RCC 7860 (cell line): ENCODE results near the gene FBXL19.
A peak's percentile ranks its signal among the peaks of the same experiment; 100 is the strongest.

ENCODE experiments used
- DNase-seq: peaks from one replicate; pipeline ENCODE4 v3.0.0-alpha.2; 2015; ENCODE audit warnings: low spot score
- FAIRE-seq: peaks from 2 replicates; lab custom pipeline; 2012; peaks lifted over from hg19 to GRCh38; lab: Jason Lieb, UNC

Gene FBXL19

DNA sequence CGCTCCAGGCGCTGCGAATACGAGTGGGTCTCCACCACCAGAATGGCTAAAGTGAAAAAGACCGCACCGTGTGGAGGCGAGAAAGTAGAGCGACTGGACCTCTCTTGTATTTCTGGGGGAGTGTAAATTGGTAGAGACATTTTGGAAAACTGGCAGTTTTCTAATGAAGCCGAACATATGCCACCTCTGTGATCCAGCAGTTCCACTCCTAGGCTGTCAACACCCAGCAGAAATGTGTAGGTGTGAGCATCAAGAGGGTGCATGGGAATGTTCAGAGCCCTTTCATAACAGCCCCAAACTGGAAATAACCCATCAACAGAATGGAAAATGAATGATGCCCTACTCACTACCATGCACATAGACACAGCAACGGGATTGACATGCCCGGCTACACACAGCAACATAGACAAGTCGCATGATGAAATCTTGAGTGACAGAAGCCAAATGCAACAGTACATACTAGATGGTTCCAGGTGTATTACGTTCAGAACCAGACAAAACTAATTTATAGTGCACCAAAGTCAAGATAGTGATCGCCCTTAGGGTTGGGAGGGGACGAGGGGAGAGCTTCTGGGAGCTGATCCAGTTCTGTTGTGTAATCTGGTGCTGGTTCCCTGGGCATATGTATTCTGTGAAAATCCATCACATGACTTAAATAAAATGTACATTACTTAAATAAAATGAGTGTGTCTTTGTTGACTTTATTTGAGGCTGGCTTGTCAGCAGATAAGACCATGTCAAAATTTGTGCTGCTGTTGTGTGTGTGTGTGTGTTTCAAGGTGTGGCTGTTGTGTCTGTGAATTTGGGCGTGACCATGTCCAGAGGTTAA lies 28.6 kb upstream of the FBXL19 start:
- DNase-seq (no peak), FAIRE-seq (no peak)

DNA sequence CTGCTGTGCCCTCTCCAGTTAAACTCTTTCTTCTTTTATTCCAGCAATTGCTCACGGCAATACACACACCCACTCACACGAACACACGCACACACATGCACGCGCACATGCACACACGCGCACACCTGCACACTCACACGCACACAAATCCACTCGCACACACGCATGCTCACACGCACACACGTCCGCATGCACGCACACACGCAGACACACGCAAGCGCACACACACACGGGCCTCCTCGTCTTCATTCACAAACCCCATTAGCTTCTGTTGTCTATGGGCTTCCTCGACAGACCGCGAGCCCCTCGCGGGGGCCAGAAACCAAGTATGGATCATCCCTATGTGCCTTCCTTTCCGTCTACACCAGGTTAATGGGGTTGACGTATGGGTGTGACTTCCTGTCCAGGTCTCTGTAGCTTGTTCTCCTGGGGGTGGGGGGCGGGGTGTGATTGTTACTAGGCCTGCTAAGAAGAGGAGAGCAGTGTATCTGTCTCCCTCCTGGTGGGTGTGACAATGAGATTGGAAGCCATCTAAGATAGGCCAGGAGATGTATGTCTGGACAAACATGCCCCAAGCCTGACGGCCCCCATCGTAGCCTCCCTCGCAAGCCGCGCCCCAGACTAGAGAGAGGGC lies 27.6 kb upstream of the FBXL19 start:
- FAIRE-seq, result no peak
- no peak for DNase-seq

DNA sequence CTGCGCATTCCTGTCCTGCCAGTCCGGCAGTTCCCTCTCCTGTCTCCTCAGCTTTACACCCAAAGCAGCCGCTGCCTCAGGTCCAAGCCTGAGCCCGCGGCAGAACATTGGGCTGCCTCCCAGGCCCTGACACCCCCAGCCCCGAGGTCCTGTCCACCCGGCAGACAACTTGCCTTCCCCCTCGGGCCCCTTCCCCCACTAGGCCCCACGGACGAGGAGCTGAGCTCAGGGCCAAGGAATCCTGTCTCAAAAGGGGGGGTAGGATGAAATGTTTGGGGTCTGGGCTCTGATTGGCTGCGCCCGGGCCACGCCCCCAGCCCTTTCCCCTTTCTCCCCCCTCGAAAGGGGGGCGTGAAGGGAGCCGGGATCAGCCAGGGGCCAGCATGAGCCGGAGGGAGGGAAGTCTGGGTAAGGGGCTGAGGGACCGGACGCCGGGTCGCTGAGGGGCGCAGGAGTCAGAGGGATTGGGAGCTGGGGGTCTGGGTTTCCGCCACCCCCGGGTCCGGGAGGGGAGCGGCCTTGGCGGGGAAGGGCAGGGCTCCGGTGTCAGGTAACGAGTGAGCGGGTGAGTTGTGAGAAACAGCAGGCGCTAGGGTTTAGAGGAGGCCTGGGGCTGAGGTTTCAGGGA lies 27.0 kb upstream of the FBXL19 start, which contains the start of gene CTF1:
Gene CTF1 (plus strand): TSS at position 354 of the 628 bp plus-strand sequence. CDS start 30 bp downstream, at position 384.
- DNase-seq (no peak), FAIRE-seq (no peak)

DNA sequence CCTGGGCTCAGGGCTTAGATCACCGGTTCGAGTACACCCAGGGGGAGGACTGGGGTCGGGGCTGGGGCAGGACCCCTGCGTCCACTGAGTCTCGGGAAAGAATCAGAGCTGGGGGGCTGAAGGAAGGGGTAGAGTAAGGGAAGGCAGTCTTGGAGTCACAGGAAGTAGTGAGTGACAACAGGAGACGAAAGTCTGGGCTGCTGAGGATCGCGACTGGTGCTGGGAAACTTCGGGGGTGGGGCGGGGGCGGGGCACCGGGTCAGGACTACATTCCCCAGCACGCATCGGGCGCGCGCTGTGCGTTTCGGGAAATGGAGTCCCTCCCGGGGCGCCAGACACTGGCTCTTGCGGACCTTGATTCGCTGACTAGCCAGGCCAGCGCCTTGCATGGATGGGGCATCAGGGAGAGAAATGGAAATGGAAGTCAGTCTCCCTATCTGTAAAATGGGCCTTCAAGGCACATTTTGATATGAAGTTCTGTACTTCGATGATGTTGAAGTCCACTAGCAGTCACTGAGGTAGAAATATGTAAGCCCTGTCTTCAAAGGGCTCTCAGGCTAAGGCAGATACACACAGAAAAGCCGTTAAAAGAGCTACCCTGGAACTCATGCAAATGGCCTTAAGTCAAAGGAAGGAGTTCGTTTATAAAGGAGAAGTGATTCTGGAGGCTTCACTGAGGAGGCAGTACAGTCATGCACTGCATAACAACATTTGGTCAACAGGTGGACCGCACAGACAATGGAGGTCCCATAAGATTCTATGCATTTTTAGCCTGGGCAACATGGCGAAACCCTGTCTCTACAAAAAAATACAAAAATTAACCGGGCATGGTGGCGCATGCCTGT lies 26.3 kb upstream of the FBXL19 start:
- FAIRE-seq (no peak), DNase-seq (no peak)

DNA sequence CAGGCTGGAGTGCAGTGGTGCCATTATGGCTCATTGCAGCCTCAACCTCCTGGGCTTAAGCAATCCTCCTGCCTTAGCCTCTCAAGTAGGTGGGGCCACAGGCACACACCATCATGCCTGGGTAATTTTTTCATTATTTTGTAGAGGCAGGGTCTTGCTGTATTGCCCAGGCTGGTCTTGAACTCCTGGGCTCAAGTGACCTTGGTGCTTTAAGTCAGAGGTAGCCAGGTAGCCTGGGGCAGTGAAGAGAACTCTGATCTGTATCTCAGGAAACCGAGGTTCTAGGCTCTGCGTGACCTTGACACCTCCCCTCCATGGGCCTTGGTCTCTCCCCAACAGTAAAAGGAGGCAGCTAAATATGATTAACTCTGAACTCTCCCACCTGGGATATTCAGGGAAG lies 23.6 kb upstream of the FBXL19 start:
- FAIRE-seq, result no peak
- no peak for DNase-seq

DNA sequence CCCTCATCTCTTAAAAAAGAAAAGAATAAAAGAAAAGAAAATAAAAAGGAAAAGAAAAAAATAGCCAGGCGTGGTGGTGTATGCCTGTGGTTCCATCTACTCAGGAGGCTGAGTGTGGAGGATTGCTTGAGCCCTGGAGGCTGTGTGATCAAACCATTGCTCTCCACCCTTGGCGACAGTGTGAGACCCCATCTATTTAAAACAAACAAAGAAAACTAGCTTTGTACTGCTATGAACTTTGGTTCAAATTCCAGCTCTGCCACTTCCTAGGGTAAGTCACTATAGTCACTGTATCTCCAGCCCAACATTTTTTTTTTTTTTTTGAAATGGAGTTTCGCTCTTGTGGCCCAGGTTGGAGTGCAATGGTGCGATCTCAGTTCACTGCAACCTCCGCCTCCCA lies 22.8 kb upstream of the FBXL19 start:
- DNase-seq, result no peak
- FAIRE-seq, result no peak

DNA sequence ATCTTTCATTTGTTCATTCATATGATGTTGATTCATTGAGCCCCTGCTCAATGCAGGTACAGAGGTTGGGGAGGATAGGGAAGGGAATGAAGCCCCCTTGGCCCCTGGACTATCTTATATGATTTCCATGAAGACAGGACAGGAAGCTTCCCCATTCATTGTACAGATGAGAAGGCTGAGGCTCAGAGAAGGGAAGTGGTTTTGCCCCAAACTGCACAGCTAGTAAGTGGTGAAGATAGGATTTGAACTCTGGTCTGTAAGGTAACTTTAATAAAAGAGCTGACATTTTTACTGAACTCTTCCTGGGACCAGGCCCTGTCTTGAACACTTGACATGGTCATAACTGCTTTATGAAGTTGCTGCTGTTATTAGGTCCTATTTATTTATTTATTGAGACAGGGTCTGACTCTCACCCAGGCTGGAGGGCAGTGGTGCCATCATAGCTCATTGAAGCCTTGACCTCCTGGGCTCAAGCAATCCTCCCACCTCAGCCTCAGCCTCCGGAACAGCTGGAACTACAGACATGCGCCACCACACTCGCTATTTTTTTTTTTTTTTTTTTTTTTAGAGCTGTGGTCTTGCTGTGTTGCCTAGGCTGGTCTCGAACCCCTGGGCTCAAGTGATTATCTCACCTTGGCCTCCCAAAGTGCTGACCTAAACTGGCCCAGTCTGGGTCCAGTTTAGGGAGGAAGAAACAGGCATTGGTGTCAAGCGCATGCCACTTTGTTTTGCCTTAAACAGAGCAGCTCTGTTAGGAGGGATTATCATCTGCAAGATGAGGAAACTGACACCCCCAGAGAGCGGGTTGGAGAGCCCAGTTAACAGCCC lies 22.0 kb upstream of the FBXL19 start:
- FAIRE-seq, result no peak
- DNase-seq, result no peak

DNA sequence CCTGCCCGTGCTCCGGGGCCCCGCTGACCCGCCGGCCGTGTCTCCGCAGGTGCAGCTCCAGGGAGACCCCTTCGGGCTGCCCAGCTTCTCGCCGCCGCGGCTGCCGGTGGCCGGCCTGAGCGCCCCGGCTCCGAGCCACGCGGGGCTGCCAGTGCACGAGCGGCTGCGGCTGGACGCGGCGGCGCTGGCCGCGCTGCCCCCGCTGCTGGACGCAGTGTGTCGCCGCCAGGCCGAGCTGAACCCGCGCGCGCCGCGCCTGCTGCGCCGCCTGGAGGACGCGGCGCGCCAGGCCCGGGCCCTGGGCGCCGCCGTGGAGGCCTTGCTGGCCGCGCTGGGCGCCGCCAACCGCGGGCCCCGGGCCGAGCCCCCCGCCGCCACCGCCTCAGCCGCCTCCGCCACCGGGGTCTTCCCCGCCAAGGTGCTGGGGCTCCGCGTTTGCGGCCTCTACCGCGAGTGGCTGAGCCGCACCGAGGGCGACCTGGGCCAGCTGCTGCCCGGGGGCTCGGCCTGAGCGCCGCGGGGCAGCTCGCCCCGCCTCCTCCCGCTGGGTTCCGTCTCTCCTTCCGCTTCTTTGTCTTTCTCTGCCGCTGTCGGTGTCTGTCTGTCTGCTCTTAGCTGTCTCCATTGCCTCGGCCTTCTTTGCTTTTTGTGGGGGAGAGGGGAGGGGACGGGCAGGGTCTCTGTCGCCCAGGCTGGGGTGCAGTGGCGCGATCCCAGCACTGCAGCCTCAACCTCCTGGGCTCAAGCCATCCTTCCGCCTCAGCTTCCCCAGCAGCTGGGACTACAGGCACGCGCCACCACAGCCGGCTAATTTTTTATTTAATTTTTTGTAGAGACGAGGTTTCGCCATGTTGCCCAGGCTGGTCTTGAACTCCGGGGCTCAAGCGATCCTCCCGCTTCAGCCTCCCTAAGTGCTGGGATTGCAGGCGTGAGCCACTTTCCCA lies 21.1 kb upstream of the FBXL19 start:
- no peak for FAIRE-seq
- DNase-seq, result peak; percentile 33

DNA sequence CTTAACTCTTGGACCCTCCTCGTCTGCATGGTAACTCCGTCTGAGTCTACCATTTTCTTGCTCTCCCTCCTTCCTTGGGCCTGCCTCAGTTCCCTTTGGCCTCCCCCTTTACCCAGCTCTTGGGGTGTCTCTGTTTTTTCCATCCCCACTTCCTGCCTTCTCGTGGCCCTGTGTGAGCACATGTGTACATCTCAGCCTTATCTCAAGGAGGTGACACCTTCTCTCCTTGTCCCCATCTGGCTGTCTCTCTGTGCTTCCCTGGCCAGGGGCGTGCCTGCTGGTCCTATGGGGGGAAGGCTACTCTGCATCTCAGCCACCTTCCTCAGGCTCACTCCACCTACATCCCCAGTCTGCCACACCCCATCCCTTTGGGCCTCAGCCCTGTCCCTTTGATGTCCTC lies 20.4 kb upstream of the FBXL19 start:
- no peak for FAIRE-seq
- DNase-seq, result no peak

DNA sequence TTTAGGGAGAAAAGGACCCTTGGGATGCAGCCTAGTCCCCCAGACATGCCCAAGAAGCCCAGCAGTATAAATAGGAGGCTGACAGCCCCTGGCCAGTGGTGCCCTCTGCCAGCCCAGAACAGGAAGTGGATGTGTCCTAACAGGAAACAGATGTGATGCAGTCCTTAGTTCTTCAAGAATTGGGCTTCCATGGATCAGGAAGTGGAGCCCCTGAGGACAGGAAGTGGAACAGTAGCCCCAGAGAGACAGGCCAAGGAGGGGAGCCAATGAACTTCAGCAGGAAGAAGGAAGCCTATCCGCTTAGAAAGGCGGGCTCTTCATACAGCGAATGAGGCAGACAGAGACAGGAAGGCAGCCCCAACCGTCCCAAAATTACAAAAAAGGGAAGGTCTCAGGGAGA lies 19.8 kb upstream of the FBXL19 start:
- DNase-seq, result no peak
- FAIRE-seq, result no peak

DNA sequence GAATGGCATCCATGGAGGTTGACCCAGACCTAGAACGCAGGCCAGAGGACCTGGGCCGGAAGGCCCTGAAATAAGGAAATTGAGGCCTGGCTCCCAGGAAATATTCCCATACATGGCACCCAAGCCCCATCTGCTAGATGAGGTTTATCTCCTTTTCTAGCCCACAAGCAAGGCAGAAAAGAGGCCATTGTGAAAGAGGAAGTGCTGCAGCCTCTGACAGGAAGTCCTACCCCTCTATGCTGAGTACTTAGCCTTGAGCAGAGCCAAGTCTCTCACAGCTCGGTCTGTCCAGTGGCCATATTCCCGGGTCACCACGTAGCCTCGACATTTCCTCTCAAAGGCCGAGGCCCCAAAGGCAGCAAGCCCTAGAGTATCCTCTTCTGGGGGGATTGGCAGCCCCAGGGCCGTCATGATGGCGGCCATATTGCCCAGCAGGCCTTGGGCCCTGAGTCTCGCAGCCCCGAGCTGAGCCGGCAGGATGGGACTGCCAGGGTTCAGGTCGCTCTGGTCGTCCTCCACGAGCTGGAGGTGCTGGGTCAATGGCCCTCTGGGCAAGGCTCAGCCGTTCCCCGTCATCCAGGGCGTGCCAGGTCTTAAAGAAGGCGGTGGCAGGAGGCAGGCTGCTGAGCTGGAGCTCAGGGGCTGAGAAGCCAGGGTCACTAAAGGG lies 19.1 kb upstream of the FBXL19 start:
- no peak for DNase-seq
- no peak for FAIRE-seq

DNA sequence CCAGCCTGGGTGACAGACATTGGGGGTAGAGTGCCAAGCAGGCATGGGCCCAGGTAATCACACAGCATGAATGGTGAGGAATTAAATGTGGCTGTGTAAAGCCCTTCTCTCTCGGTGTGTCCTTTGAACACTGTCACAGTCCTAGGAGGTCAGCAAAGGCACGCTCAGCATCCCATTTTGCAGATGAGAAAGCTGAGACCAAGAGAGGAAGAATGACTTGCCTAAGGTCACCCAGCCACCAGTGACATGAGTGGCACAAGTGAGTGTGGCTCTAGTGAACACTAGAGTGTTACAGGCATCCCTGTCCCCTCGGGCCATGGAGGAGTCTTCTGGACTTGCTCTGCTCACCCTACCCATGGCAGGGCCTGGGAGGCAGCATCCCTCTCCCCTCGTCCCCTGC lies 16.3 kb upstream of the FBXL19 start:
- DNase-seq, result no peak
- no peak for FAIRE-seq

DNA sequence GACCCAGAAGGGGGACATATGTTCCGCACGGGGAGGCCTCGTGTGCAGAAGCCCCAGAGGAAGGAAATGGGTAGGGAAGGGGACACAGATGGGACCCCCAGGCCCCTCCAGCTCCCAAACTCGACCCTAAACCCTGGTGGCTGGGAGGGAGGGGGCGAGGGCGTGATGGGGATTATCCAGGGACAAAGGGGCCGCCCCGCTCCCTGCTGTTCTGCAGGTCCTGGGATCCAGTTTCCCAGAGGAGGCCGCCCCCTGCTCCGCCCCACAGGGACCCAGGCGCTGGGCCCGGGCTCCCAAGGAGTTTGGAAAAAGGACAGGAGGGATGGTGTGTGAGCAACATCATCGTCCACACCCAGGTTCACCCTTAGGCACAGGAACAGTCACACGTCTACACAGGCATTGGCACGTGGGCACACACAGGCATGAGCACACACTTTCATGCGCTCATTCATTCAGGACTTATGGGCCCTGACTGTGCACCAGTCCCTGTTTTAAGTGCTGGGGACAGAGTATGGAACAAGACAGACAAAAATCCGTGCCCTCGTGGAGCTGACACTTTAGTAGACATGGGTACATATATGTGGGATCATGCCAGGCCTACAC lies 12.8 kb upstream of the FBXL19 start:
- no peak for DNase-seq
- no peak for FAIRE-seq

DNA sequence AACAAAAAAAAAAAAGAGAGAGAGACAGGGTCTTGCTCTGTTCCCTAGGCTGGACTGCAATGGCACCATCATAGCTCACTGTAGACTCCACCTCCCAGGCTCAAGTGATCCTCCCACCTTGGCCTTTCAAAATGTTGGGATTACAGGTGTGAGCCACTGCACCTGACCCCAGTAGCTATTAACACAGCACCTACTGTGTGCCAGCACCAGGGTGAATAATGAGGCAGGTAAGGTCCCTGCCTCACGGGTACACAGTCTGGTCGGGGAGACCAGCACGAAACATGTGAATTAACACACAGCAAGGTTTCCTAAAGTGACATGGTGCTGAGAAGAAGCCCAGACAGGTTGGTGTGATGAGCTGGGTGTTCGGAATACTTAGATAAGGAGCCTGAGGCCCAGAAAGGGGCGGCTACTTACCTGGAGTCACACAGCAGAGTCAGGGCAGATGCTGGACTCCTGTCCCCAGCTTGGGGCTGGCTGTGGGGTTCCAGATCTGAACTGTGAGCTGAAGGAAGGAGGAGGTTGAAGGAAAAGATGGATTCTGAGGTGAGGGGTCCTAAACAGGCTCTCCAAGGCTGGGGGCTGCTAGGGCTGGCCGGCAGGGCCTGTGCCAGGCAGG lies 10.5 kb upstream of the FBXL19 start:
- no peak for DNase-seq
- no peak for FAIRE-seq

DNA sequence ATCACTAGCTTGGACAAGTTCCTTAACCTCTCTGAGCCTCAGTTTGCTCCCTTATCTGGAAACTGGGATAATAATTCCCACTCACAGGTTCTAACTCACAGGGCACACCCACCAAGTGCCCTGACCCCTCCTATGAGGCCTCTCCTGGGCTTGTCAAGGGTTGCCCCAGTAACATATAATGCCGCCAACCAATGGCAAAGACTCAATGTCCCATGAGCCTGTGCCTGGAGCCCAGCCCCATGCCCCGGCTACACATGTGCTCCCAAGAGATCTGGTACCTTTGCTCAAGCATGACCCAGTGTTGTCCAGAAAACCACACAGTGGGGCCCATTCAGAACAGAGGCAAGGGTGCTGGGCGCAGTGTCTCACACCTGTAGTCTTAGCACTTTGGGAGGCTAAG lies 8.5 kb upstream of the FBXL19 start:
- DNase-seq, result no peak
- FAIRE-seq, result no peak

DNA sequence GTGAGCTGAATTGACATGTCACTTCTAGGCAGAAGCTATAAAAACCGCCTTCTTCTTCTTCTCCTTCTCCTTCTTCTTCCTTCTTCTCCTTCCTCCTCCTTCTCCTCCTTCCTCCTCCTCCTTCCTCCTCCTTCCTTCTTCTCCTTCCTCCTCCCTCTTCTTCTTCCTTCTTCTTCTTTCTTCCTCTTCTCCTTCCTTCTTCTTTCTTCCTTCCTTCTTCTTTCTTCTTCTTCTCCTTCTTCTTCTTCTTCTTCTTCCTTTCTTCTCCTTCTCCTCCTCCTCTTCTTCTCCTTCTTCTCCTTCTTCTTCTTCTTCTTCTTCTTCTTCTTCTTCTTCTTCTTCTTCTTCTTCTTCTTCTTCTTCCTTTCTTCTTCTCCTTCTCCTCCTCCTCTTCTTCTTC lies 4.8 kb upstream of the FBXL19 start:
- no peak for FAIRE-seq
- DNase-seq, result no peak

DNA sequence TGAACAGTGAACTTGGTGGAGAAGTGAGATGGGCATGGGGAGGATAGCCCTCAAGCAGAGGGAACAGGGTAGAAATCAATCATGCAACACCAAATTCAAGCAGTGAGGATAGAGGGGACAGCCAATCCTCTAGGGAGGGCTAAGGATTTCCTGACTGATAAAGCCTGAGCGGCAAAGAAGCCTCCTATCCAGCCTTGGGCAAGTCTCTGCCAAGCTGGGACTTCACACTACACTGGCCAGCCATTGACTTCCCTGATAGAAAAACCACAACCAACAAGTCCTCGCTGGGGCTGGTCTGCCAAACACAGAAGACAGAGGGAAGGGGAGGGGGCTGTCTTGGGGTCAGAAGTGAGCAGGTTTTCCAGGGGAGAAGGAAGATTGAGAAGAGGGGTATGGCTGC lies 2.5 kb upstream of the FBXL19 start:
- FAIRE-seq (no peak), DNase-seq (no peak)

DNA sequence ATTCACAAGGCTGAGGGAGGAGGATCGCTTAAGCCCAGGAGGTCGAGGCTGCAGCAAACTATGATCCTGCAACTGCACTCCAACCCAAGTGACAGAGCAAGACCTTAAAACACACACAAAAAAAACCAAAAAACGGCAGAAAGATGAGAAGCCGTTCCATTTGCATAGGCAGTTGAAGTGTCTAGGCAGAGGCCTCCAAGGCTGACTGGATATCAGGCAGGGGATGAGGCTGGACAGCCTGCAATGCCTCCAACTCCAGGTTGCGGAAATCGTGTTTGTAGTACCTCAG lies 2.0 kb upstream of the FBXL19 start:
- no peak for FAIRE-seq
- DNase-seq, result no peak
